H1 (cell line): ENCODE measurements around the gene UPK2. TPM values are rescaled to one million over a fixed set of nuclear protein-coding genes. Genes with fewer than 3 reads are reported as not detected.

Source experiments
- KDM4A ChIP-seq: IDR thresholded peaks from one replicate; pipeline ENCODE4 v1.7.1; 2012; ENCODE audit warnings: low read depth, mild to moderate bottlenecking, moderate library complexity, low read length, inconsistent platforms; ENCODE audit not compliant: severe bottlenecking
- polyA plus RNA-seq, 7 experiments: library from polyadenylated mRNA; depleted of rRNA in 3 of 7; stranded (reverse) in 5 of 7; unstranded in 2 of 7; fragments of >200 nt in 5 of 7; fragments of 200-250 nt in 2 of 7; gene quantifications; 1 replicate in 5 of 7; 2 replicates in 1 of 7; 4 replicates in 1 of 7; pipeline versions ENCODE4 v1.2.1 to v1.2.3, GENCODE V29; 2011 to 2013; ENCODE audit warnings: missing spikeins in 2 of 7, mixed read lengths in 2 of 7
- total RNA-seq: library from RNA; stranded (reverse); fragmentation: NEBNext Ultra II Directional; extraction: Animal tissue kit (Norgen Biotek cat#: 25700); gene quantifications from 2 replicates; pipeline ENCODE4 v1.2.1, GENCODE V29; 2021
- TF ChIP-seq, protein P1 (sequence below): IDR thresholded peaks from 2 replicates; pipeline ENCODE4 v1.6.1; 2011; ENCODE audit warnings: low read length, improper control_type of control experiment

Gene UPK2
- total and polyA plus RNA-seq, 2 of the 8 experiments (the other 6 are each of a cell fraction or from before 2014, with no cell fraction given): 0.76 TPM; not detected in 1

GRCh38 chr11:118911880-118912741 is 44.0 kb upstream of the UPK2 start (continued):
- TF ChIP-seq, protein P1, sequence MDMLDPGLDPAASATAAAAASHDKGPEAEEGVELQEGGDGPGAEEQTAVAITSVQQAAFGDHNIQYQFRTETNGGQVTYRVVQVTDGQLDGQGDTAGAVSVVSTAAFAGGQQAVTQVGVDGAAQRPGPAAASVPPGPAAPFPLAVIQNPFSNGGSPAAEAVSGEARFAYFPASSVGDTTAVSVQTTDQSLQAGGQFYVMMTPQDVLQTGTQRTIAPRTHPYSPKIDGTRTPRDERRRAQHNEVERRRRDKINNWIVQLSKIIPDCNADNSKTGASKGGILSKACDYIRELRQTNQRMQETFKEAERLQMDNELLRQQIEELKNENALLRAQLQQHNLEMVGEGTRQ: no peak
- TF ChIP-seq KDM4A: no peak
